HG02973 (cell line): Measurements from ENCODE around the gene DNHD1.
"Not testable (repeated sequence)": the region's sequence is repeated elsewhere in the genome, so short reads cannot be mapped to it uniquely, and the experiment has no call there.

Source experiments
- ATAC-seq: cut with Tn5 transposase; IDR thresholded peaks from one replicate; pipeline ENCODE4 v1.9.1; 2021; ENCODE audit warnings: moderate library complexity; ENCODE audit not compliant: unreplicated experiment

Gene DNHD1

GRCh38 chr11:6481012-6481923 lies 15.8 kb upstream of the DNHD1 start, which contains the start of the genes ARFIP2 and TIMM10B:
Gene ARFIP2, minus strand, starts transcription at chr11:6481331. Its CDS starts 910 bp downstream, at chr11:6480421.
Gene TIMM10B, plus strand, starts transcription at chr11:6481501. Its CDS starts 16 bp downstream, at chr11:6481517.
- peak; percentile 98 for ATAC-seq

GRCh38 chr11:6481924-6482275 lies 15.2 kb upstream of the DNHD1 start:
- peak; percentile 7 for ATAC-seq

GRCh38 chr11:6482441-6482840 lies 14.6 kb upstream of the DNHD1 start:
- no peak for ATAC-seq

DNA sequence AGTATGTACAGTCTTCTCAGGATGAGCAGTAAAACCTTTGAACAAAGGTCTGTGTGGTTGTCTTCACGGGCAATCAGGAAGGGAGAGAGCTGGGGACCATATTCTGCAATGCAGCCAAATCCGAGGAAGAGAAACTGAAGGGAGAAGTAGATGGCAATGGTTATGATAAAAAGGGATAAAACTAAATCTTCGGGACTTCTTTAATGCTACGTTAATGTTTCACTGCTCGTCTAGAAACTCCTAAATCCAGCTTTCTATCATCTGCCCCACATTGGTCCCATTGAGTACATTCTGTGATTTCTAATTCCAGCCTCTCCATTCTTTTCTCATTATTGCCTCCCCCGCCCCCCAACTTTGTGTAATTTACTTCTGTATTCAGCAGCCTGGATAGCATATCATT lies 14.1 kb upstream of the DNHD1 start:
- ATAC-seq, result no peak

- ATAC-seq, result no peak
These were observed 11.4 kb upstream of the DNHD1 start for GRCh38 chr11:6485661-6486060.

- ATAC-seq, result no peak
These were observed 10.8 kb upstream of the DNHD1 start for GRCh38 chr11:6486256-6486655.

GRCh38 chr11:6486938-6487337 lies 10.1 kb upstream of the DNHD1 start:
- ATAC-seq, result no peak

DNA sequence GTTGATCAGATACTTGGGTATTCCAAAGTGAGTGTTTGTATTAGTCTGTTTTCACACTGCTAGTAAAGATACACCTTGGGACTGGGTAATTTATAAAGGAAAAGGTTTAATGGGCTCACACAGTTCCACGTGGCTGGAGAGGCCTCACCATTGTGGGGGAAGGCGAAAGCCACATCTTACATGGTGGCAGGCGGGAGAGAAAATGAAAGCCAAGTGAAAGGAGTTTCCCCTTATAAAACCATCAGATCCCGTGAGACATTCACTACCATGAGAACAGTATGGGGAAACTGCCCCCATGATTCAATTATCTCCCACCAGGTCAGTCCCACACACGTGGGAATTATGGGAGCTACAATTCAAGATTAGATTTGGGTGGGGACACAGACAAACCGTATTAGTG lies 8.7 kb upstream of the DNHD1 start:
- no peak for ATAC-seq

DNA sequence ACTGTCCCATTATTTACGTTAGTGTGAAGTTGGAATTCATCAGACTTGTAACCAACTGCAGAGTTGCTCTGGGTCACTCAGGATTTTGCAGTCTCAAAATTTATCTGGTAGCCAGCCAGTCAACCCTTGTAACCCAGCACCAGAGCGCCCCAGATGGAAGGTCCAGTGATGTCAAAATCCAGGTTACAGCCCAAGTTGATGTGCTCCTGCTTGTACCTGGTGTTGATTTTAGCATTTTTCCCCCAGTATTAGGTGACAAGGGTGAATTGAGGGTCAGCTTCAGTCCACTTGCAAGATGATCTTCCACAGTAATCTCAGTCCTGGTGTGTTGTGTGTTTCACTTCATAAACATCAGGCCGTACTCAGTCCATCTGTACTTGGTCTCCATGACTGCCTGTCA lies 8.3 kb upstream of the DNHD1 start:
- no peak for ATAC-seq

DNA sequence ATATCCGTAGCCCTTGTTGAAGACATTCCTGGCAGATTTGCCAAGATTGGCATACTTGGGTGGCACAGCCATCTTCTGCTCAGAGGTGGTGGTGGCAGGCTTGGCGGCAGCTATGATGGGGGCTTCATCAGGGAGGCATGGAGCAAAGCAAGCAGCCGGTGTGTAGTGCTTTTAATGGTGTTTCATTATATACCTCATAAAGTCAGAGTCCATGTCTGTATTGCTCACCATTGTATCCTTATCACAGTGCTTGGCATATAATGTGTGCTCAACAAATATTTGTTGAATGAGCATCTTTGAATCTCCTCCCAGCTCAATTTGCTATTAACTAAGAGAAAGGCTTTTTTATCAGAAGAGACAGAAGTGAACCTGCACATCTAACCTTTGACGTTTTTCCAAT lies 7.8 kb upstream of the DNHD1 start:
- ATAC-seq, result no peak

- no peak for ATAC-seq
These were observed 1.0 kb downstream of the DNHD1 start for GRCh38 chr11:6498121-6498520.

DNA sequence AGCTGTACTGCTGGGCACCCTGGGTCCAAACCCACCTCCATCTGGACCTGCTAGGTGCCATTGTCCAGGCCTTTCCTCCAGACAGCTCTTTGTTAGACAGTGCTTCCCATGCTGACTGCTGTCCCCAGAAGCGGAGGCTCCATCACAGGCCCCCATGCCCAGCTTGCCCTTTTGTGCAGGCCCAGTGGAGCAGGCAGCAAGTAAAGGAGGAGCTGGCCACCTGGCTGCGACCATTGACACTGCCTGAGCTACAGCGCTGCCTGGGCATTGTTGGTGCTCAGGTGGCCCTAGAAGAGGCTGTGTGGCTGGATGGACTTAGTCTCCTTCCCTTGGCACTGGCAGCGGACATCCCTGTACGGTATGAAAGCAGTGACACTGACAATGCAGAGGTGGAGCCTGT lies 1.5 kb downstream of the DNHD1 start:
- ATAC-seq, result no peak

DNA sequence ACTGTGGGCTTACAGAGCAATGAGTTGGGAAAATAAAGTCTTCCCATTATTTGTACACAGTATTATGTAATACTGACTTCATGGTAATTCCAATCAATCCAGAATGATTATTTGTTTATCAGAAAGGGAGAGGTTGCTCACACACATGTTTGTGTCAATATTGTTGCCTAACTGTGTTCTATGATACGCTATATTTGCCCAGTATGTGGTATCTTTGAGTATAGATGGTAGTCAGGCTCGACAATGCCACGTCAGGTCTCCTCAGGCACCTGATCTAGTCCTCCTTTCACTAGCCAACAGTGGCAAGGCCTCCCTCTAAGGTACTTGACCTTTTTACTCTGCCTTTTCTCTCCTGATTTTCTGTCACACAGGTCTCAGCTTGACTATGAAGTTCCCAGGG lies 5.3 kb downstream of the DNHD1 start:
- no peak for ATAC-seq

- ATAC-seq, result no peak
These were observed 7.1 kb downstream of the DNHD1 start for GRCh38 chr11:6504166-6504565.

DNA sequence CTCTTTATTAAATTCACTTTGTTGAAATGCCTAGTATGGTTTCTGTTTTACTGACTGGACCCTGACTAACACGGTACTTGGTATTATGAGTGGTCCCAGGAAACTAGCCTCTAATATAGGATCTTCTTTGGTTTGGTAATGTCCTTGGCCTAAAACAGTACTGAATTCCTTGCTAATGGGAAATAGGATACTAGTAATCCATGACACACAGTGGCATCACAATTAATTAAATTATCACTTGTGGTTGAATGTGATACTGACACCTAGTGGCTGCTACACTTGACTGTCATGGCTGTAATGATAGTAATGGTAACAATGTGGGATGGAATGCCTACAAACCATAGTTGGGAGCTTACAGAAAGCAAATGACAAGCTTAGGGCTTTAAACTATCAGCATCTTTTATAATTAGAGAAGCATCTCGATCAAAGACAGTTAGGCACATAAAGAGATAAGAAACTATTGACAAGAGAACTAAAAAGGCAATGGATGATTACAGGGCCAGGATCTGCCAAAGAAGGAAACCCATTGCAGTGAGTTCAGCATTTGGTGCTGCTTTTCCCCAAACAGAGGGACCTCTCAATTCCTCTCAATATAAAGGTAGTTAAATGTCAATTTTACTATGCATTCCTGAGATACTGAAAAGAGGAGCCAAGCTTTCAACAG lies 8.6 kb downstream of the DNHD1 start:
- no peak for ATAC-seq

GRCh38 chr11:6516865-6517264 lies 19.8 kb downstream of the DNHD1 start:
- no peak for ATAC-seq

- ATAC-seq, result no peak
These were observed 23.2 kb downstream of the DNHD1 start for GRCh38 chr11:6520265-6520664.

DNA sequence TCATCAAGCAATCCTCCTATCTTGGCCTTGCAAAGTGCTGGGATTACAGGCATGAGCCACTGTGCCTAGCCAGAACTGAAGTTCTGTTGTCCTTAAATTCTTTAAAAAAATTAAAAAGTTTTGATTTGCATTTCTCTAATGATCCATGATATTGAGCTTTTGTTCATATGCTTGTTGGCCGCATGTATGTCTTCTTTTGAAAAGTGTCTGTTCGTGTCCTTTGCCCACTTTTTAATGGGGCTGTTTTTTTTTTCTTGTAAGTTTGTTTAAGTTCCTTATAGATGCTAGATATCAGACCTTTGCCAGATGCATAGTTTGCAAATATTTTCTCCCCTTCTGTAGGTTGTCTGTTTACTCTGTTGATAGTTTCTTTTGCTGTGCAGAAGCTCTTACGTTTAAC lies 24.9 kb downstream of the DNHD1 start:
- not testable (repeated sequence) for ATAC-seq

- no peak for ATAC-seq
These were observed 26.2 kb downstream of the DNHD1 start for GRCh38 chr11:6523253-6523652.

DNA sequence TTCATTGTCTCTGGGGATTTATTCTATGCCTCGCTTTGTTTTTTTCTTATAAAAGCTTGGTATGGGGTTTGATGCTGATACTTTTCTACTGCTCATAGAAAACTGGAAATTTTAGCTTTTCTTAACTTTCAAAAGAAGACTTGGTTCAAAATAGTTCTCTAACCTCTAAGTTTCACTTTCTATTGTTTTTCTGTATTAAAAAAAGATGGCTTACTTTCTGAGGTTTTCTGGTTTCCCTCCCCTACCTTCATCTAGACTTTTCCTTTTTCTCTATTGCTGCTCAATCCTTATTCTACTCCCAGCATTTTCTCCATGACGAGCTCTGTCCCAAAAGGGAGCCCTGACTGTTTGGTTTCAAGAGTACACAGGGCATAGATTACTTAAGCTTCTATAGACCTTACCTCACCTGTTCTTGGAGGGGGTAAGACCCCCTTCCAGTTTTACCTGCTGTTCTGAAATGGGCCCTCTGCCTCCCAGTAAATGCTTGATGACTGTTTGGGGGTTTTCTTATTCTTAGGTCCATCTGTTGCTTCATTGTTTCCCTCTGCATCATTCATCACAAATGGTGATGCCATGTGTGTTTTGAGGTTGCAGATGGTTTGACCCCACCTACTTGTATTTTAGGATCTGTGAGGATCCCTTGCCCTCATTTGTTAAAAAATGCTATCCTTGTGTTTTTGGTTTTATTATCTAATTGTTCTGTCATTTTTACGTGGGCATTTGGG lies 29.5 kb downstream of the DNHD1 start:
- ATAC-seq, result no peak

DNA sequence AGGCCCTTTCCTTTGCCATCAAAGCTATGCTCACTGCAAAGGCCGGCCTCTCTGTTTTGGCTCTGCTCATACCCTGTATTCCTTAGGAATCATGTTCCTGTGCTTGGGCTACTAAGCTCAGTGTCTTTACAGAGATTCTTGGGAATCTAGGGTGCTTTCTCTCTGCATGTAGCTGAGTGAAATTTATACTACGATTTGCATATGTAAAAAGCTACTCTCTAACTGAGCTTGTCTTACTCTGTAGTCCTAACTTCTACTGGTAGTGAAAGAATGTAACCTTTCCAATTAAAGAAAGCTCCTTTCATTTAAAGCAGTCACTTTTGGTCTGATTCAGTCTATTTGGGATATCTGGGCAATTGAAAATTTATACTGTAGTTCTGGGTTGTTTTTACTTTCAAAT lies 32.2 kb downstream of the DNHD1 start:
- ATAC-seq, result no peak

- ATAC-seq, result no peak
These were observed 33.8 kb downstream of the DNHD1 start for GRCh38 chr11:6530848-6531247.
